Tibial artery (tissue), 4 donors: ENCODE data around the gene F2.
"Not testable (repeated sequence)": the region's sequence is repeated elsewhere in the genome, so short reads cannot be mapped to it uniquely, and the experiment has no call there.

ENCODE experiments used
- DNase-seq, 2 donors: peaks; one replicate each; pipeline ENCODE4 v3.0.0-alpha.2; 2019
- H3K27ac ChIP-seq, 2 donors: fragments of 200-600 bp; sonication (generic) in 1 of 2; 1 replicate in 1 of 2; 2 replicates in 1 of 2; pipeline ENCODE4 v1.5.1; 2018 to 2019; ENCODE audit warnings: mild to moderate bottlenecking in 1 of 2
- H3K27me3 ChIP-seq, 2 donors: fragments of 200-600 bp; sonication (generic) in 1 of 2; one replicate each; pipeline versions ENCODE4 v1.5.1 to v1.6.0; 2016 to 2019
- H3K36me3 ChIP-seq, 3 donors: fragments of 200-600 bp; sonication (generic) in 2 of 3; one replicate each; pipeline ENCODE4 v1.5.1; 2016 to 2019; ENCODE audit warnings: mild to moderate bottlenecking in 2 of 3
- H3K4me1 ChIP-seq, 4 donors: fragments of 200-600 bp; sonication (generic) in 2 of 4; 1 replicate in 3 of 4; 2 replicates in 1 of 4; pipeline ENCODE4 v1.5.1; 2016 to 2019
- H3K4me3 ChIP-seq, 2 donors: fragments of 200-600 bp; sonication (generic) in 1 of 2; 1 replicate in 1 of 2; 2 replicates in 1 of 2; pipeline ENCODE4 v1.5.1; 2018 to 2019; ENCODE audit warnings: mild to moderate bottlenecking in 2 of 2
- H3K9me3 ChIP-seq, 3 donors: fragments of 200-600 bp; sonication (generic) in 1 of 3; one replicate each; pipeline ENCODE4 v1.5.1; 2016 to 2019
- CTCF ChIP-seq, 2 experiments: fragments of 200-600 bp in 1 of 2; fragments of 450-650 bp in 1 of 2; IDR thresholded peaks; one replicate each; pipeline ENCODE4 v1.5.1; 2017 to 2019; ENCODE audit warnings: antibody characterized with exemption in 2 of 2, mild to moderate bottlenecking in 1 of 2, moderate library complexity in 1 of 2
- intact Hi-C: fragments of 100-400 bp; cut with DNase I; formaldehyde crosslinking; loops from one replicate; pipeline ENCODE4 v1.15.0; 2023; ENCODE audit warnings: low total_unique reads

F2 gene

DNA sequence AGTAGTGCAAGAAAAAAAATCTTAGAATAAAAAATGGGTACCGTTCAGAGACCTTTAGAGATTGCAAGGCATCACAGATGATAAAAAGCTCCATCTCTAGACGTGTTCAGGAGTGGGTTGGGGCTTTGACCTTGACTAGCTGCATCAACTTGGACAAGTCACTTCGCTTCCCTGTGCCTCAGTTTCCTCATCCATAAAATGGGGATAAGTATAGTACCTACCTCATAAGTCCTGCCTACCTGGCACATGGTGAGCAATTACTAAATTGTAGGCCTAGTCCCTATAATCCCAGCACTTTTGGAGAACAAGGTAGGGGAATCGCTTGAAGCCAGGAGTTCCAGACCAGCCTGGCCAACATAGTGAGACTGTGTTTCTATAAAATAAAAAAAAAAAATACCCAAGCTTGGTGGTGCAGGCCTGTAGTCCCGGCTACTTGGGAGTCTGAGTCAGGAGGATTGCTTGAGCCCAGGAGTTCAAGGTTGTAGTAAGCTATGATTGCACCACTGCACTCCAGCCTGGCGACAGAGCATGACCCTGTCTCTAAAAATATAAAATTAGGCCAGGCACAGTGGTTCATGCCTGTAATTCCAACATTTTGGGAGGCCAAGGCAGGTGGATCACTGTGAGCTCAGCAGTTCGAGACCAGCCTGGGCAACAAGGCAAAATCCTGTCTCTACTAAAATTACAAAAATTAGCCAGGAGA, 6.0 kb upstream of the F2 start:
- Histone ChIP-seq H3K27ac (peak overlapping the region; percentile 90), H3K4me3 (no peak overlapping the region), H3K9me3 (no peaks in the 10 kb centered on the region), H3K36me3 (peaks cover 0 to 7% (median 6%) of the 10 kb centered on the region in 3 donors), H3K27me3 (no peaks in the 10 kb centered on the region), H3K4me1 (peaks cover 0 to 56% (median 18%) of the 10 kb centered on the region in 4 donors)
- no peak for TF ChIP-seq CTCF (IDR thresholded peaks at IDR 0.05)
- no peak for DNase-seq
- intact Hi-C loops, result loop anchor here (10.0 kb wide), 1 partner anchor 98 kb away; the partner anchor contains the start of genes ATG13 and HARBI1

DNA sequence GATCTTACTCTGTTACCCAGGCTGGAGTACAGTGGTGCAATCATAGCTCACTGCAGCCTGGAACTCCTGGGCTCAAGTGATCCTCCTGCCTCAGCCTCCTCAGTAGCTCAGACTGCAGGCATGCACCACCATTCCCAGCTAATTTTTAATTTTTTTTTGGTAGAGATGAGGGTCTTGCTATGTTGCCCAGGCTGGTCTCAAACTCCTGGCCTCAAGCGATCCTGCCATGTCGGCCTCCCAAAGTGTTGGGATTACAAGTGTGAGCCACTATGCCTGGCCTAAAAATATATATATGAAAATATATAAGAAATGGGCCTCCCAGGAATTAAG, 1.2 kb upstream of the F2 start:
- not testable (repeated sequence) for H3K36me3 ChIP-seq, H3K27ac ChIP-seq

GRCh38 chr11:46718155-46719019, 626 bp upstream of the F2 start:
- no peak for DNase-seq
- H3K36me3 ChIP-seq, result no peaks in the 10 kb centered on the region
- H3K27ac ChIP-seq, result no peak overlapping the region
- no peak overlapping the region for H3K4me3 ChIP-seq
- no peaks in the 10 kb centered on the region for H3K9me3 ChIP-seq
- intact Hi-C loops, result loop anchor here (10.0 kb wide), 1 partner anchor 104 kb away; the partner anchor contains the start of genes ATG13 and HARBI1
- TF ChIP-seq CTCF (IDR thresholded peaks at IDR 0.05), result no peak
- H3K27me3 ChIP-seq, result no peaks in the 10 kb centered on the region
- H3K4me1 ChIP-seq, result peaks cover 0 to 28% (median 3%) of the 10 kb centered on the region in 4 donors

More for the DNA sequence above, 1.2 kb upstream of the F2 start:
- not testable (repeated sequence) for DNase-seq, H3K9me3 ChIP-seq, H3K27me3 ChIP-seq, H3K4me3 ChIP-seq
- intact Hi-C loops, result loop anchor here (10.0 kb wide), 1 partner anchor 103 kb away; the partner anchor contains the start of genes ATG13 and HARBI1
- H3K4me1 ChIP-seq, result peaks cover 0 to 34% (median 4%) of the 10 kb centered on the region in 4 donors

GRCh38 chr11:46719543-46720218, 668 bp downstream of the F2 start:
- intact Hi-C loops, result loop anchor here (10.0 kb wide), 1 partner anchor 105 kb away; the partner anchor contains the start of genes ATG13 and HARBI1
- H3K4me1 ChIP-seq, result peaks cover 0 to 15% (median 3%) of the 10 kb centered on the region in 4 donors
- H3K9me3 ChIP-seq, result no peaks in the 10 kb centered on the region
- no peaks in the 10 kb centered on the region for H3K36me3 ChIP-seq
- no peak overlapping the region for H3K4me3 ChIP-seq
- TF ChIP-seq CTCF (IDR thresholded peaks at IDR 0.05), result no peak
- no peak overlapping the region for H3K27ac ChIP-seq
- H3K27me3 ChIP-seq, result no peaks in the 10 kb centered on the region
- DNase-seq, result no peak

DNA sequence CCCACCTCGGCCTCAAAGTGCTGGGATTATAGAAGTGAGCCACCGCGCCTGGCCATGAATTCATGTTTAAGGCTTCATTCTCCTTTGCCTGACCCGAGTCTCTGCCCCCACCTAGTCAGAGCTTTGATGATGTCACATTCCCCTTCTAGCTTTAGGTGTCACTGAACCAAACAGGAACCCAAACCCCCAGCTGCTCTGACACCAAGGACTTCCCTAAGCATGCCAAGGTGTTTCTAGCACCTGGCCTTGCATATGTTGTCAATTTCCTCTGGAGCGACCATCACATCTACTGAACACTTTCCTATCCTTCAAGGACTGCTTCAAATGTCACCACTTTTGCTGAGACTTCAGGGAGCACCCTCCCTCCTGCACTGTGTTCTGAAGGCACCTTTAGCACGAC, 2.3 kb downstream of the F2 start:
- TF ChIP-seq CTCF (IDR thresholded peaks at IDR 0.05), result no peak
- no peak for DNase-seq
- no peaks in the 10 kb centered on the region for H3K27me3 ChIP-seq
- no peak overlapping the region for H3K27ac ChIP-seq
- no peaks in the 10 kb centered on the region for H3K36me3 ChIP-seq
- intact Hi-C loops, result no loop called here
- H3K4me3 ChIP-seq, result no peak overlapping the region
- no peaks in the 10 kb centered on the region for H3K9me3 ChIP-seq
- peaks cover 0 to 8% (median 0%) of the 10 kb centered on the region in 4 donors for H3K4me1 ChIP-seq
